ENCODE measurements around the gene BABAM2. TPM values are rescaled to one million over a fixed set of nuclear protein-coding genes. Genes with fewer than 3 reads are reported as not detected.
A peak's percentile ranks its signal among the peaks of the same experiment; 100 is the strongest.

Gene BABAM2
- total and polyA plus RNA-seq, 2 experiments from 2014 or later: 28.8 to 43.6 TPM

DNA sequence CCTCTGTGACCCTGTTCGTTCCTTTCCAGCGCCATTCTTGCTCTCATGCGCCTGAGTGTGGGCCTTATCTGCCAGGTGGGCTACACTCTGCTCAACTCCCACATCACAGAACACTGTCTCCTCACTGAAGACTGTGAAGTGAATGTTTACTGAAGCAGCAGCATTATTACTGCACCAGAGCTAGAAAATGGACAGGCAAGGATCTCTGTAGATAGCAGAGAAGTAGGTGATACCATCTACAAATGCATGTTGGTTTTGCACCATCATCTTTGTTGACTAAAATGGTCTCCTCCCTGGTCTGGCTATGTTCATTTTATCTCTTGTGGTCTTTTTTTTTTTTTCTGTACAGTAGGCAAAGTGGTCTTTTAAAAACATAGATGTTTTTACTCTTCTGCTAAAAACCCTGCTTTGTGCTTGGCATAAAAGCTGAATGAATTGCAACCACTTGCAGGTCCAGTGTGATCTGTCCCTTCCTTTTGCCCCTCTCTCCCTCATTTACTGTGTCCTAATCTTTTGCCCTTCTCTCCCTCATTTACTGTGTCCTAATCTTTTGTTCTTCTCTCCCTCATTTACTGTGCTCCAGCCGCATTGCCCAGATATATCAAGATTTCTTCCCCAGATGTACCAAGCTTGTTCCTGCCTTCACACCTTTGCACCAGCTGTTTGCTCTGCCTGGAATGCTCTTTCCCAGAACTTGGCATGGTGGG, 35.4 kb downstream of the BABAM2 start:
- TF ChIP-seq EZH2 (IDR thresholded peaks at IDR 0.05; ENCODE audit: borderline replicate concordance): no peak
- TF ChIP-seq EZH2phosphoT487 (IDR thresholded peaks at IDR 0.05; ENCODE audit: low read depth, severe bottlenecking, unreplicated experiment): no peak
- TF ChIP-seq, protein P1, sequence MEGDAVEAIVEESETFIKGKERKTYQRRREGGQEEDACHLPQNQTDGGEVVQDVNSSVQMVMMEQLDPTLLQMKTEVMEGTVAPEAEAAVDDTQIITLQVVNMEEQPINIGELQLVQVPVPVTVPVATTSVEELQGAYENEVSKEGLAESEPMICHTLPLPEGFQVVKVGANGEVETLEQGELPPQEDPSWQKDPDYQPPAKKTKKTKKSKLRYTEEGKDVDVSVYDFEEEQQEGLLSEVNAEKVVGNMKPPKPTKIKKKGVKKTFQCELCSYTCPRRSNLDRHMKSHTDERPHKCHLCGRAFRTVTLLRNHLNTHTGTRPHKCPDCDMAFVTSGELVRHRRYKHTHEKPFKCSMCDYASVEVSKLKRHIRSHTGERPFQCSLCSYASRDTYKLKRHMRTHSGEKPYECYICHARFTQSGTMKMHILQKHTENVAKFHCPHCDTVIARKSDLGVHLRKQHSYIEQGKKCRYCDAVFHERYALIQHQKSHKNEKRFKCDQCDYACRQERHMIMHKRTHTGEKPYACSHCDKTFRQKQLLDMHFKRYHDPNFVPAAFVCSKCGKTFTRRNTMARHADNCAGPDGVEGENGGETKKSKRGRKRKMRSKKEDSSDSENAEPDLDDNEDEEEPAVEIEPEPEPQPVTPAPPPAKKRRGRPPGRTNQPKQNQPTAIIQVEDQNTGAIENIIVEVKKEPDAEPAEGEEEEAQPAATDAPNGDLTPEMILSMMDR (IDR thresholded peaks at IDR 0.05; ENCODE audit: poor library complexity): no peak
- no peak for DNase-seq (ENCODE audit: low spot score)
- no peaks in the 10 kb centered on the region for H3K9me3 ChIP-seq (ENCODE audit: low read depth)
- H3K4me3 ChIP-seq: no peak overlapping the region
- no peak overlapping the region for H2AFZ ChIP-seq
- H4K20me1 ChIP-seq (ENCODE audit: insufficient read depth, poor library complexity, severe bottlenecking): no peaks in the 10 kb centered on the region
- H3K27ac ChIP-seq: no peak overlapping the region
- 91% methylated on average over 4 of the region's 4 CpGs for WGBS (ENCODE audit: low lambda C conversion rate, missing lambda C conversion rate)
- H3K36me3 ChIP-seq (replicated peaks; ENCODE audit: insufficient read depth, low read depth): no peaks in the 10 kb centered on the region
- H3K79me2 ChIP-seq: peaks cover 4% of the 10 kb centered on the region
- H3K4me1 ChIP-seq (ENCODE audit: insufficient read depth): peaks cover 12% of the 10 kb centered on the region
- H3K27me3 ChIP-seq: no peaks in the 10 kb centered on the region
- H3K4me2 ChIP-seq: no peak overlapping the region
- H3K9me2 ChIP-seq (replicated peaks; ENCODE audit: insufficient read depth): no peaks in the 10 kb centered on the region

DNA sequence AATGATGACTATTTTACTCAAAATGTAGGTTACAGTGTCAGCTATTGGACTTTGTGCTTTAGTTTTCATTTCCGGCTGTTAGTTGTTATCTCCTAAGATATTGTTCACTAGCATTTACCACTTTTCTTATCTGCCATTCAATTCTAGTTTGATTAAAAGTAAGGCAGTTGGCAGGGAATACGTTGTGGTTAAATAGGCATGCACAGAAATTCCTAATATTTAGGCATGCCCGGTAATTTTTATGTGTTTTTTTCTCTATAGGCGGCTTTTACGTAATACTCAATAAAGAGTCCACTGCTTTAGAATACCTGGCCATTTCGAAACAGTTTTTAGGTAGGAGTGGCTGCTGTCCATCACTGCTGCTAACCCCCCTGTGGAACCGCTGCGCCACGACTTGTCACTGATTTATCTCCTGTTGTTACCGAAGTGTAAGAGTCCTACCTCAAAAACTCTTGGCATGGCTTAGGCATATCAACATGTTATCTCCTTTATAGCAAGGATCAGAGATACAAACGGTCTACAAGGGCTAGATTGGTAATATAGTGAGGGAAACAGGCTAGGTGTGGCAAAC, 39.5 kb downstream of the BABAM2 start:
- no peak overlapping the region for H2AFZ ChIP-seq
- H3K36me3 ChIP-seq (replicated peaks; ENCODE audit: insufficient read depth, low read depth): no peaks in the 10 kb centered on the region
- peaks cover 12% of the 10 kb centered on the region for H3K4me1 ChIP-seq (ENCODE audit: insufficient read depth)
- H3K79me2 ChIP-seq: no peaks in the 10 kb centered on the region
- no peaks in the 10 kb centered on the region for H3K9me2 ChIP-seq (replicated peaks; ENCODE audit: insufficient read depth)
- DNase-seq (ENCODE audit: low spot score): no peak
- WGBS (ENCODE audit: low lambda C conversion rate, missing lambda C conversion rate): 56% methylated on average over 11 of the region's 11 CpGs
- peak overlapping the region; percentile 45 for H3K27ac ChIP-seq
- no peak overlapping the region for H3K4me3 ChIP-seq
- TF ChIP-seq EZH2 (IDR thresholded peaks at IDR 0.05; ENCODE audit: borderline replicate concordance): no peak
- TF ChIP-seq EZH2phosphoT487 (IDR thresholded peaks at IDR 0.05; ENCODE audit: low read depth, severe bottlenecking, unreplicated experiment): no peak
- TF ChIP-seq, protein P1 (IDR thresholded peaks at IDR 0.05; ENCODE audit: poor library complexity): no peak
- peak overlapping the region; percentile 55 for H3K4me2 ChIP-seq
- no peaks in the 10 kb centered on the region for H3K9me3 ChIP-seq (ENCODE audit: low read depth)
- H4K20me1 ChIP-seq (ENCODE audit: insufficient read depth, poor library complexity, severe bottlenecking): no peaks in the 10 kb centered on the region
- no peaks in the 10 kb centered on the region for H3K27me3 ChIP-seq

DNA sequence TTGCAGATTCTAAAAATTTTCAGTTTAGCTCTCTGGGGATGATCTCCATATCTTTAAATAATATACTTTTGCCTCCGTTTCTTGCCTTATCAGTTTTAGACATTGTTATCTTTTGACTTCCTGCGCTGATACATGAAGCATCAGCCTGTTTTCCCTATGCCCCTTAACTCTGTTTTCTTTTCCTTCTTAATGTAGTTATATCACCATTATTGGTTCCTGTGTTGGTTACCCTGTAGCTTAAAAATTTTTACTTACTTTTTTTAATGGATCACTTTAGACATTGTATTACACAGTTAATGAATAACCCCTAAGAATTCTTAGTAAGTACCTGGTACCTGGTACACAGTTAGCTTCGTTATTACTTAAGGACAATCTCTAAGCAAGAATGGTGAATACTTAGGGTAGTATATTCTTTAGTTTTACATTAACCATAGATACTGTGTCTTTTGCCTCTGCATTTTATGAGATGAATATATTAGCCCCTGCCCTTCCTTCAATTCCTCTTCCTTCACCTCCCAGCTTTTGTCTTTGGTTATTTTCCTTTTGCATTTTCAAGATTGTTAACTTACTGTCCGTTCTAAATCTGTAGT, 40.9 kb downstream of the BABAM2 start:
- TF ChIP-seq EZH2 (IDR thresholded peaks at IDR 0.05; ENCODE audit: borderline replicate concordance): no peak
- no peak for TF ChIP-seq EZH2phosphoT487 (IDR thresholded peaks at IDR 0.05; ENCODE audit: low read depth, severe bottlenecking, unreplicated experiment)
- TF ChIP-seq, protein P1 (IDR thresholded peaks at IDR 0.05; ENCODE audit: poor library complexity): no peak
- peak overlapping the region; percentile 67 for H3K27ac ChIP-seq
- no peaks in the 10 kb centered on the region for H3K79me2 ChIP-seq
- peak overlapping the region; percentile 64 for H3K4me2 ChIP-seq
- H3K27me3 ChIP-seq: no peaks in the 10 kb centered on the region
- H3K9me2 ChIP-seq (replicated peaks; ENCODE audit: insufficient read depth): no peaks in the 10 kb centered on the region
- H3K4me3 ChIP-seq: no peak overlapping the region
- peaks cover 12% of the 10 kb centered on the region for H3K4me1 ChIP-seq (ENCODE audit: insufficient read depth)
- 54% methylated on average over 4 of the region's 4 CpGs for WGBS (ENCODE audit: low lambda C conversion rate, missing lambda C conversion rate)
- no peaks in the 10 kb centered on the region for H4K20me1 ChIP-seq (ENCODE audit: insufficient read depth, poor library complexity, severe bottlenecking)
- no peak overlapping the region for H2AFZ ChIP-seq
- no peaks in the 10 kb centered on the region for H3K36me3 ChIP-seq (replicated peaks; ENCODE audit: insufficient read depth, low read depth)
- no peak for DNase-seq (ENCODE audit: low spot score)
- no peaks in the 10 kb centered on the region for H3K9me3 ChIP-seq (ENCODE audit: low read depth)

All from hepatocyte (in vitro differentiated cells).